GM18526 (cell line): ENCODE data around the gene NUFIP2.
A peak's percentile ranks its signal among the peaks of the same experiment; 100 is the strongest.

ENCODE experiments used
- POLR2A ChIP-seq: IDR thresholded peaks from 3 replicates; pipeline ENCODE4 v1.6.1; 2011; ENCODE audit not compliant: insufficient read length; ENCODE audit errors: extremely low read depth

Gene NUFIP2

DNA sequence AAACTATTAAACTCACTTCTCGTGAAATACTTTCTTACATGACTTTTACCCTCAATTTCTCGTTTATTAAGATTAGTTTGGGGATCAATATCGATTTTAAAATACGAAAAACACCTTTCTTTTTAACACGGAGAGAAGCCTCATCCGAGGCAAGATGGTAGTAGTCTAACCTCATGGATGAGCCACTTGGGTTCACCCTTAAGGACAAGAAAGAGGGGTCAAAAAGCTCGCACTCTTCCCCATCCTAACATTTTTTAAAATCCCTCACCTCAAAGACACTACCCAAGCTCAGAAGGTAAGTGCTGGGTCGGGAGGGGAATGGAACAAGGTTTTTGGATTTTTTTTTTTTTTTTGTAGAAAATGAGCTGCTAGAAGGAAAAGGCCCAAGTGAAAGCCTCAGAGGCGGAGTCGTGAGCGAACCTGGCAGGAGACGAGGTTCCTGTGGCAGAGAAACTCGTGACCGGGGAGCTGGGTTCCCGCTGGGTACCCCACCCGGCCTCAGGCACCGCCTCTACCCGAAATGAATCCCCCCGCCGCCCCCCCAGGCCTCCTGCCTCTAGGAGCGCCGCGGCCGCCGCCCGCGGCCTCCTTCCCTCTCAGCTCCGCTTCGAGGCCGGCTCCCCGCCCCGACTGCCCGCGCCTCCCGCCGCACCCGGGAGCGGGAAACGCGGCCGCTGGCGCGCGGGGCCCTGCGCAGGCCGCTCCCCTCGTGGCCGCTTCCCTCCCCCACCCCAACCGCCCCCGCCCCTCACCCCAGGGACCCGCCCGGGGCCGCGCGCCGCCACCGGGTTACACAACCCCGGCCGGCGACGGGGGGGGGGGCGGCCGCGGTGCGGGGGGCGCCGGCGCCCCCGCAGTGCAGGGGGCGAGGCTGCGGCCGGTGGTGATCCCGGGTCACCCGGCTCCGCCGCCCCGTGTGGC is 1.6 kb downstream of the NUFIP2 start:
- peak; percentile 13 for TF ChIP-seq POLR2A

DNA sequence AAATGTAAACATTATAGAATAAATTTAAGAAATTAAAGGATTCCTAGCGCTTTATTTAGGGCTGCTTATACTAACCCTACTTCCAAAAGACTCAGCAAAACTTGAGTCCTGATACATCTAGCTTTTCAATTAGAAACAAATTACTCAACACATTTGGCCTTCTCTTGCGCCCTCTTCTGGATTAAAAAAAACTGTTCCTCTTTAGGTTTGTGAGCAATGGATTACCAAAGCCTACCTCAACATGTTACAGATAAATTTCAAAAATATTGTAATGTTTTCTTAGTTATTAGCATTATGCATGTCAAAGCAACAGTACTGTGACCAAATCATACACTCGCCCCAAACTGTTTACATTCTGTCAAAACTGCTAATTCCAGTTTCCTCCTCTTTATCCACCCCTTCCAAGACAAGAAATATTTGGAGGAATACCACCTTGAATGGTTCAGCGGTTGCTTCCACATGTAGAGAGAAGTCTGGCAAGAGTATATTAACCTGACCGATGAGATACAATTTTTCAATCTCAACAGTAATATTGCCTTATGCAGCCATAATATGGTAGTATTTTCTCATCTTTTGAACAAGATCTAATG is 2.7 kb downstream of the NUFIP2 start:
- no peak for TF ChIP-seq POLR2A

DNA sequence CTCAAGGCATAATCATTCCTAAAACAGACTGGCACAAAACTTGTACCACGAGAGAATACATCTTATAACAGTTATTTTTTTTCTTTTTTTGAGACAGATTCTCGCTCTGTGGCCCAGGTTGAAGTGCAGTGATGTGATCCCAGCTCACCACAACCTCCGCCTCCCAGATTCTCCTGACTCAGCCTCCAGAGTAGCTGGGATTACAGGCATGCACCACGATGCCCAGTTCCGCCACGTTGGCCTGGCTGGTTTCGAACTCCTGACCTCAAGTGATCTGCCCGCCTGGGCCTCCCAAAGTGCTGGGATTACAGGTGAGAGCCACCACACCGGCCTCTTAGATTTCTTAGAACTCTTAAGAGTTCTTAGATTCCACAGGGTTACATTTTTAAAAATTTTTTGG is 4.1 kb downstream of the NUFIP2 start:
- no peak for TF ChIP-seq POLR2A

DNA sequence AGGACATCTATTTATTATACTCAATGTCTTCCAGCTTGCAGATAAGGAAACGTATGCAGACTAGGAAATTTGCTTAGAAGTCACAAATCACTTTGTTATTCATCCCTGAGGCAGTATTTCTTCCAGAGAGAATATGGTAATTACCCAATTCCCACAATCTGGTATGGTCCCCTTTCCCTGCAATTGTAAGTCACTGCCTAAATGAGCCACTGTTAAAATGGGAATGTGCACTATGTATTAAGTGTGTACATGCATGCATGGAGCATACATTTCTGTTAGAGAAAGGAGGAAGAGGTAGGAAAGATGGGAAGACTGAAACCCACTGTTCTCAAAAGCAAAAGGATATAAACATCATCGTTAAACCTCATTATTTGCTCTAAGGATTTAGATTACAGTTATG is 10.0 kb downstream of the NUFIP2 start:
- TF ChIP-seq POLR2A, result no peak

DNA sequence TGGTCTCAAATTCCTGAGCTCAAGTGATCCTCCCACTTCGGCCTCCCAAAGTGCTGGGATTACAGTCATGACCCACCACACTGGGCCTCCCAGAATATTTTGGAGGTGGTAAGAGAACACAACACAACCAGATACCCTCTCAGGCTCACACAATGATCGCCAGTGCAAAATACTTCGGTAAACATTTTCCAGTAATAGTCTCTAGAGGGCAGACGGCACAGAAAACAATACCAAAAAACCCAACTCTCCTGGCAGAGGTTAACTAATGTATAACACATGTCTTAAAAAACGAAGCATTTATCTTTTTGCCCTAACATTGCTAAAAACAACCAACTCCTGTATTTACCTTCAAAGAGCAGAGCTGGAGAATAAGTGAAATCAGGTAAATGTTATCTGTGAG is 10.5 kb downstream of the NUFIP2 start:
- TF ChIP-seq POLR2A, result no peak

DNA sequence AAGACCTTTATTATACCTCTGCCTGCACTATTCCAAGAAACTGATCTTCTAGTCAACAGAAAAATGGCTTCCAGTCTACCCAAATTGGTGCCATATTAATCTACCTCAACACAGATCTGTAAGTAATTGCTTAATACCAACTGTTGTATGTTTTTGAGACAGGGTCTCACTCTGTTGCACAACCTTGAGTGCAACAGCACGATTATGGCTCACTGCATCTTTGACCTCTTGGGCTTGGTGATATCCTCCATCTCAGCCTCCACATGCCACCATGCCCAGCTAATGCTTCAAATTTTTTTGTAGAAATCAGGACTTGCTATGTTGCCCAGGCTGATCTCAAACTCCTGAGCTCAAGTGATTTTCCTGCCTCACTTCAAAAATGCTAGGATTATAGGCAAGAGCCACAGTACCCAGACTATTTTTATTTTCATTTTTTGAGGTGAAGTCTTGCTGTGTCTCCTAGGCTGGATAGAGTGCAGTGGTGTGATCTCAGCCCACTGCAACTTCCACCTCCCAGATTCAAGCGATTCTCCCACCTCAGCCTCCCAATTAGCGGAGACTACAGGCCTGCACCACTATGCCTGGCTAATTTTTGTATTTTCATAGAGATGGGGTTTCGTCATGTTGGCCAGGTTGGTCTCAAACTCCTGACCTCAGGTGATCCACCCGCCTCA is 14.4 kb downstream of the NUFIP2 start:
- no peak for TF ChIP-seq POLR2A

DNA sequence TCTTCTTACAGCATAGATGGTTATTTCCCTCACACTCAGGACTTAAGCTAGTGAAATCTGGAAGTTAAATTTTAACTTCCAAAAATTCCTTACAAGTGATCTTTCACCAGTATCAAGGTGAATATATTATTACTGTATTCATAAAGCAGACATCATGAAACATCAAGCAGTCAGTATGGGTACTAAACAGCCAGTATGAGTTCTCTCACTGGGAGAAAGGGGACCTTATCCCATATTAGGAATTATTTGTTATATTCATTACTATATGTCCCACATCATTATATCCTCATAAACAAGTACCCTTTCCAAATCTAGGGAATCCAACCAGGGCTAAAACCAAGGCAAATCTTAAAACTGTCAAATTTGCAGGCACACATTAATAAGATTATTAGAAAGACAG is 15.3 kb downstream of the NUFIP2 start:
- no peak for TF ChIP-seq POLR2A

DNA sequence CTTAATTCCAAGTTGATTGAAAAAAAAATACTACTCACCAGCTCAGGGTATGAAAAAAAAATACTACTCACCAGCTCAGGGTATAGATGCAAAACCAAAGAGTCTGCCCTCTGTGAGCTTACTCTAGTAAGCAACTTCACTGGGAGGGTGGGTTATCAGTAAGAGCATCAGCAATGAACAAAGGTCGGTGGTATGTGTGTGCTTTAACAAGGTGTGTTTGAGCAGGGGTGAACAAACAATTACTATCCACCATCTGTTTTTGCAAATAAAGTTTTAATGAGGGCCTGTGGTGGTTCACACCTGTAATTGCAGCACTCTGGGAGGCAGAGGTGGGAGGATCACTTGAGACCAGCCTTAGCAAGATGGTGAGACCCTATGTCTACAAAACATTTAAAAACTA is 20.0 kb downstream of the NUFIP2 start:
- TF ChIP-seq POLR2A, result no peak

DNA sequence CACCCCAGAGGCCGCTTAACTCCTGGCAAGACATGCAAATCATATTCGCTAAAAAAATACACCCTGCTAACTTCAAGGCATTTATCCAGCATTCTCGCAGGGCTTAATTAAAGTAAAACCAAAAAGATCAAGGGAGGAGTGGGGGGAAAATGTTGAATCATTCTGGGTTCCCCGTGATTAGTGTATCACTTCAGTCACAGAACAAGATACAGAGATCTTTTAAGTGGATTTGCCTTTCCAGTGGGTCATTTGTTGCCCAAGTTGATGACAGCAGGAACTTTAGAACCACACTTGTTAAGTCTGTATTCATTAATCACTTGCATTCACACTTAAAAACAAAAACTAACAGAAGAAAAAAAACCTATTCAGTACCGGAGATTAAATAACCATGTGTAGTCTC is 30.0 kb downstream of the NUFIP2 start:
- TF ChIP-seq POLR2A, result no peak

DNA sequence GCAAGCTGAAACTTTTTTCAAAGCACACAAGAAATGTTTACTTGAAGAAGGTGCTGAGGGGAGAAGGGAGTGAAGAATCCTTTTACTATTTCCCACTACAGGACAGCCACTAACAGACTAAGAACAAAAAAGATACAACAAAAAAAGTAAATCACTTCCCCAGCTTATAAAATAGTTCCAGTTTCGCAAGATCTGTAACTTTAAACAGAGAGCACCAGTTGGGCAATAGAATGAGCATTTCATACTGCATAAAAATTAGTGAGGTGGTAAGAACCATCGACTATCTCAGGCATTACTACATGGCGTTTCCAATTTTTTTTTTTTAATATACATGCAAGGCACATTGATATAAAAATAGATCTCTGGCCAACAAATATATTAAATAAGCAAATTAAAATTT is 36.2 kb downstream of the NUFIP2 start:
- no peak for TF ChIP-seq POLR2A

DNA sequence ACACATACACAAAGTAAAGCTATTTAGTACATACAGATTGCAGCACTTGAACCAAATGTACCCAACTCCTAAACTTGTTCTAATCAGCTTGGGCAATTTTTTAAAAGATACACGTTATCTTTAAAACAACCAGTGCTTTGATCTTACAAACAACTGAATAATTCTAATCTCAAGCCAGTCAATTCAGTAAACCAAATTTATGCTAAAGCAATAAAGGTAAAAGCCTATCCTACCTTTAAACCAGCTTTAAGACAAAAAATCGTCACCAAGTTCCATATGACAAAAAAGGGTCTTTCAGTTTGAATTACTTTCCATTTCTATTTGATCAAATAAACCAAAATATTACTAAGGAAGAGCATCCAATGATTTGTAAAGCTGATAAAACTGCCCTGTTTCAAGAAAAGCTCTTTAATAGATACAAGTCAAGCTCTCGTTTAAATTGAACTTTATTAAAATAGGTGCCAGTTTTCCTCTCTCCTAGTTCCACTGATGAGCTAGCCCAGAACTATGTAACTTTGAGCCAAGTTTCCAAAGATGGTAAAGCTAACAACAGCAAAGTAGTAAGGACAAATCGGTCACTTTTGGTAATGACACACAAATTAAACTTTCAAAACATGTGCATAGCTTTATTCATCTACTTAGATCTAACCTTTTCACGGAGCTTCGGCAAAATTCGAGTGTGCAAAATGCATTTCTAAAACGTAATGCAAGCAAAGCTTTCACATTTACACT is 37.0 kb downstream of the NUFIP2 start:
- TF ChIP-seq POLR2A, result no peak

DNA sequence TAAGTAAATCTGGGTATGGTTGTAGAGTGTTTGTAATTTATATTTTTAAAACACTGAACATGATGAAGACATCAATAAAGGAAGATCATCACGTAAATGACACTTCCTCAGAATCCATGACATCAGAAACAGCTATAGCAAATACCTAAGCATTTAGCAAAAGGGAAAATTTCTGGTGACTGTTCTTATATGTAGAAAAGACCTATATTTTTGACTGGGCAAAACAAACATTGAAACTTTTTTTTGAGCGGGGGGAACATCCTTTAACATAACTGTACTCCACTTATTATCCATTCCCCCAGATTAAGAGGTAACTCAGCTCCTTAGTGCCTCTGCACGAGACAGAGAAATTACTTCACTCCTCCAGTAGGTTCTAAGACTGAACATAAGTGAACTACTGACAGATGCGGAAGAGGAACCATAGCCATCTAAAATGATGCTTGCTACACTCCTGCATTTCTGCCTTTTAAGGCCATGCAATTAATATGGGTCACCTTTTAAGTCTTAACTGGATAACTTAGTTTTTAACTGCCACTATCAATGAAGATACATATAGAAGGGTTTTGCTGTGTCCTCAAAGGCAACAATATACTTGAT is 37.9 kb downstream of the NUFIP2 start:
- no peak for TF ChIP-seq POLR2A

DNA sequence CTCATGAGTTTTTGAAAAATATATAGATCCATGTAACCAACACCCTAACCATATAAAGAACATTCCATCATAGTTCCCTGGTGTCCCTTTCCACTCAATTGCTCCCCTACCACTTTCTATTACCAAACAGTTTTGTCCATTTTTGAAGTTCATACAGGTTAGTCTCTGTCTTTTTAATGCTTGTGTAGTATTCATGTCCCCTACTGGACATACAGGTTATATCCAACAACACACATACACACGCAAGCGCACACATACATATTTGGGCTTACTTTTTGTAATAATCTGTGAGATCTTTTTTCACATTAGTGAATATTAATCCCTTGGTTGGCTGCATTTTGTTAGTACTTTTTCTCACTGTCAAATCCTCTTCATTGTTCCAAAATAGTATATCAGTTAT is 40.9 kb downstream of the NUFIP2 start:
- no peak for TF ChIP-seq POLR2A

DNA sequence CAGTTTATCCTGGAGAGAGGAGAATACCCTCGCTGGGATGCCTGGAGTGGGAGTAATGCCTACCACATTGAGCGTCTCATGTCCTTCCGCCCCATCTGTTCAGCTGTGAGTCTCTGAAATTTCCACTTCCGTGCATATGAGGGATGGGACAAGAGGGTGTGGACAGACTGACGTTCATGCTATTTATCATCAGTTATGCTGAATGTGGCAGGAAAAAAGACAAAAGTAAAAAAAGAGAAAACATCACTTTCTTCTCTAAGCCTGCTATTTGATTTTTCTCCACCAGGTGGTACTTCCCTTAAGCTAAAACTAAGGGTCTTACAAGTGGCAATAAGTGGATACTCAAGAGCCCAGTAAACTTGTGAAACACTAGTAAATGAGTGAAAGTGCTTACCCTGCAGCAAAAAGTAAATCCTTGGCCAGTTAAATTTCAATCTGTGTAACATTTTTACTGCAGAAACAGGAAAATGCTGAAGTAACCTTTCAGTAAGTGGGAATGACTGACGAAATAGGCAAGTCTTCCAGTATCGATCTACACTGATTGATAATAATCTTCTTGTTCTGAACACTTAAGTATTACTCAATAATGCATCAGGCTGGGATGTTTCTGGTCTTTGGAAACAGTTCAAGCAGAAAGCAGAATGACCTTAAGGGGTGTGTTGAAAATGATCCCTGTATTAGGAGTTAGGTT is 41.7 kb downstream of the NUFIP2 start:
- no peak for TF ChIP-seq POLR2A
